HepG2 (cell line): ENCODE results near the gene IFNLR1. TPM values are rescaled to one million over a fixed set of nuclear protein-coding genes. Genes with fewer than 3 reads are reported as not detected.

Experiments
- ATAC-seq: fragments of 200-7000 bp; cut with Tn5 transposase; 3 replicates; pipeline ENCODE4 v1.9.1; 2020; ENCODE audit warnings: mild to moderate bottlenecking, moderate library complexity
- BruUV-seq: library from RNA; stranded (reverse); fragments of 400-500 nt; replicated peaks from 2 replicates; lab custom pipeline; 2021; lab: Mats Ljungman, UMichigan
- CTCF ChIA-PET: fragments of 300-600 bp; formaldehyde crosslinking; extraction: SDS; loops from one replicate; lab custom pipeline; 2021; ENCODE audit warnings: low total read pairs, inconsistent platforms, low intra/inter-chr PET ratio; lab: Yijun Ruan, JAX
- POLR2A ChIA-PET: fragments of 350-600 bp; sonication (Branson Sonifier 250); formaldehyde crosslinking; loops from one replicate; lab custom pipeline; 2020; ENCODE audit warnings: antibody characterized with exemption, inconsistent platforms; lab: Yijun Ruan, JAX
- DNase-seq: peaks from one replicate; pipeline ENCODE4 v3.0.0-alpha.2; 2015; ENCODE audit warnings: low spot score
- FAIRE-seq: peaks from 3 replicates; lab custom pipeline; 2011; peaks lifted over from hg19 to GRCh38; lab: Jason Lieb, UNC
- H2AFZ ChIP-seq: one replicate; pipeline ENCODE4 v1.6.1; 2011; ENCODE audit warnings: low read length, inconsistent platforms
- H3K27ac ChIP-seq: fragments of 300-600 bp; 3 replicates; pipeline ENCODE4 v1.8.0; 2011; ENCODE audit warnings: mixed run types, mild to moderate bottlenecking, mixed read lengths, low read length, inconsistent platforms; ENCODE audit not compliant: insufficient read depth; ENCODE audit errors: extremely low read length
- H3K27me3 ChIP-seq, 2 experiments: fragments of 200-600 bp in 1 of 2; 2 replicates in 1 of 2; 3 replicates in 1 of 2; pipeline versions ENCODE4 v1.6.0 to v1.8.0; 2011; ENCODE audit warnings: low read length in 2 of 2, mild to moderate bottlenecking in 2 of 2, moderate library complexity in 2 of 2, inconsistent platforms in 1 of 2; ENCODE audit not compliant: insufficient read depth in 2 of 2, control insufficient read depth in 1 of 2
- H3K36me3 ChIP-seq, 2 experiments: fragments of 200-600 bp in 1 of 2; replicated peaks in 1 of 2; 2 replicates in 1 of 2; 3 replicates in 1 of 2; pipeline versions ENCODE4 v1.5.1 to v1.8.0; 2011; ENCODE audit warnings: low read length in 2 of 2, inconsistent platforms in 1 of 2; ENCODE audit not compliant: insufficient read depth in 2 of 2, control insufficient read depth in 1 of 2
- H3K4me1 ChIP-seq: 2 replicates; pipeline ENCODE4 v1.5.1; 2012; ENCODE audit warnings: low read length, inconsistent platforms; ENCODE audit not compliant: insufficient read depth
- H3K4me2 ChIP-seq: 2 replicates; pipeline ENCODE4 v1.6.0; 2011; ENCODE audit warnings: low read depth, low read length, inconsistent platforms
- H3K4me3 ChIP-seq, 3 experiments: fragments of 200-600 bp in 1 of 3; sonication (generic), shearing (Covaris generic) in 1 of 3; replicated peaks in 1 of 3; 2 replicates each; pipeline ENCODE4 v1.5.1; 2011 to 2016; ENCODE audit warnings: low read length in 3 of 3, inconsistent platforms in 2 of 3, low read depth in 2 of 3, mild to moderate bottlenecking in 2 of 3, control low read depth in 1 of 3, mixed read lengths in 1 of 3; ENCODE audit not compliant: insufficient read depth in 1 of 3
- H3K79me2 ChIP-seq: one replicate; pipeline ENCODE4 v1.6.1; 2011; ENCODE audit warnings: low read length, inconsistent platforms; ENCODE audit not compliant: insufficient read depth
- H3K9ac ChIP-seq: 2 replicates; pipeline ENCODE4 v1.6.0; 2011; ENCODE audit warnings: mild to moderate bottlenecking, low read depth, low read length, inconsistent platforms; ENCODE audit not compliant: insufficient read depth
- H3K9me3 ChIP-seq: 2 replicates; pipeline ENCODE4 v1.5.1; 2012; ENCODE audit warnings: mild to moderate bottlenecking, low read length
- H4K20me1 ChIP-seq: 2 replicates; pipeline ENCODE4 v1.6.0; 2011; ENCODE audit warnings: inconsistent platforms, mild to moderate bottlenecking, low read length, moderate library complexity; ENCODE audit not compliant: insufficient read depth
- AGO2 ChIP-seq: fragments of 200-400 bp; formaldehyde crosslinking; optimal IDR thresholded peaks from 2 replicates; pipeline ENCODE3; 2017; ENCODE audit warnings: mild to moderate bottlenecking, low read depth, low read length, moderate library complexity
- JUN ChIP-seq: sonication (generic); formaldehyde crosslinking; IDR thresholded peaks from 2 replicates; pipeline ENCODE4 v1.4.0; 2020; ENCODE audit warnings: mild to moderate bottlenecking, missing genetic modification reagents
- KLF13 ChIP-seq: sonication (generic); formaldehyde crosslinking; IDR thresholded peaks from 2 replicates; pipeline ENCODE4 v1.4.0; 2020; ENCODE audit warnings: mild to moderate bottlenecking, missing genetic modification reagents
- NFKBIZ ChIP-seq: IDR thresholded peaks from 2 replicates; pipeline ENCODE4 v1.6.1; 2018; ENCODE audit warnings: missing genetic modification reagents, missing compliant biosample characterization
- RAD21 ChIP-seq: fragments of 450-650 bp; formaldehyde crosslinking; IDR thresholded peaks from 2 replicates; pipeline ENCODE4 v1.5.0; 2020; ENCODE audit warnings: mild to moderate bottlenecking
- SALL1 ChIP-seq: sonication (generic); formaldehyde crosslinking; IDR thresholded peaks from 2 replicates; pipeline ENCODE4 v1.8.0; 2022; ENCODE audit warnings: mild to moderate bottlenecking, missing genetic modification reagents
- SETDB1 ChIP-seq: sonication (generic); formaldehyde crosslinking; IDR thresholded peaks from 2 replicates; pipeline ENCODE4 v1.5.1; 2020; ENCODE audit warnings: missing genetic modification reagents, mild to moderate bottlenecking, borderline replicate concordance
- SMAD1 ChIP-seq: sonication (generic); formaldehyde crosslinking; IDR thresholded peaks from 2 replicates; pipeline ENCODE4 v1.4.0; 2020; ENCODE audit warnings: missing genetic modification reagents, low read depth, mild to moderate bottlenecking, borderline replicate concordance
- SMAD3 ChIP-seq: sonication (generic); formaldehyde crosslinking; IDR thresholded peaks from 2 replicates; pipeline ENCODE4 v1.4.0; 2020; ENCODE audit warnings: missing genetic modification reagents
- SMYD3 ChIP-seq: sonication (generic); formaldehyde crosslinking; IDR thresholded peaks from 2 replicates; pipeline ENCODE4 v1.8.1; 2023; ENCODE audit warnings: mild to moderate bottlenecking, missing genetic modification reagents
- ZBTB1 ChIP-seq: sonication (generic); formaldehyde crosslinking; IDR thresholded peaks from 2 replicates; pipeline ENCODE4 v1.4.0; 2020; ENCODE audit warnings: missing genetic modification reagents, borderline replicate concordance
- ZIK1 ChIP-seq: sonication (generic); formaldehyde crosslinking; IDR thresholded peaks from 2 replicates; pipeline ENCODE4 v1.5.0; 2020; ENCODE audit warnings: mild to moderate bottlenecking, low read depth, missing genetic modification reagents, borderline replicate concordance
- ZNF12 ChIP-seq: sonication (generic); formaldehyde crosslinking; IDR thresholded peaks from 2 replicates; pipeline ENCODE4 v1.5.0; 2020; ENCODE audit warnings: missing genetic modification reagents
- ZNF17 ChIP-seq: sonication (generic); formaldehyde crosslinking; IDR thresholded peaks from 2 replicates; pipeline ENCODE4 v1.5.0; 2020; ENCODE audit warnings: mild to moderate bottlenecking, missing genetic modification reagents
- ZNF230 ChIP-seq: sonication (generic); formaldehyde crosslinking; IDR thresholded peaks from 2 replicates; pipeline ENCODE4 v1.4.0; 2020; ENCODE audit warnings: mild to moderate bottlenecking, missing genetic modification reagents
- ZNF264 ChIP-seq: sonication (generic); formaldehyde crosslinking; IDR thresholded peaks from 2 replicates; pipeline ENCODE4 v1.4.0; 2020; ENCODE audit warnings: missing genetic modification reagents
- ZNF383 ChIP-seq: sonication (generic); formaldehyde crosslinking; IDR thresholded peaks from 2 replicates; pipeline ENCODE4 v1.4.0; 2020; ENCODE audit warnings: missing genetic modification reagents, mild to moderate bottlenecking, borderline replicate concordance
- ZNF703 ChIP-seq: sonication (generic); formaldehyde crosslinking; IDR thresholded peaks from 2 replicates; pipeline ENCODE4 v1.5.1; 2020; ENCODE audit warnings: missing genetic modification reagents, mild to moderate bottlenecking, moderate library complexity, borderline replicate concordance
- WGBS: methylation state at CpG from one replicate; pipeline ENCODE4 v1.1.6; 2017; ENCODE audit warnings: low lambda C conversion rate; 5-methylcytosine and 5-hydroxymethylcytosine counted together
- in situ Hi-C: cut with HindIII; loops from 2 replicates; pipeline ENCODE4 v1.10.0; 2017; ENCODE audit warnings: low pct_unique_long_range_greater_than_20kb; ENCODE audit not compliant: extremely low pct_ligation_motif_present
- intact Hi-C: fragments of 100-400 bp; cut with micrococcal nuclease; formaldehyde crosslinking; loops from one replicate; pipeline ENCODE4 v1.10.0; 2022; ENCODE audit not compliant: unreplicated experiment
- polyA plus RNA-seq, 8 experiments: library from polyadenylated mRNA; depleted of rRNA in 3 of 8; stranded (reverse) in 7 of 8; unstranded in 1 of 8; fragments of >200 nt; fragmentation: Illumina TruSeq in 4 of 8; extraction: Trizol in 4 of 8; gene quantifications; 2 replicates each; pipeline versions ENCODE4 v1.2.1 to v1.2.3, GENCODE V29; 2011 to 2016; ENCODE audit warnings: low read depth in 4 of 8, missing spikeins in 1 of 8, mixed read lengths in 1 of 8; ENCODE audit not compliant: insufficient read depth in 1 of 8
- total RNA-seq, 5 experiments: library from RNA; depleted of rRNA; stranded (reverse); fragments of >200 nt; fragmentation: Illumina TruSeq; extraction: Trizol; gene quantifications; 2 replicates each; pipeline ENCODE4 v1.2.3, GENCODE V29; 2016; ENCODE audit warnings: low read depth in 1 of 5
- TF ChIP-seq, protein P1 (sequence below), 2 experiments: fragments of 450-650 bp in 1 of 2; sonication (generic) in 1 of 2; formaldehyde crosslinking; IDR thresholded peaks; 2 replicates each; pipeline versions ENCODE4 v1.5.0 to v1.8.0; 2020 to 2022; ENCODE audit warnings: mild to moderate bottlenecking in 1 of 2, missing genetic modification reagents in 1 of 2
- TF ChIP-seq, protein P2 (sequence below): sonication (generic); formaldehyde crosslinking; IDR thresholded peaks from 2 replicates; pipeline ENCODE4 v1.4.0; 2020; ENCODE audit warnings: mild to moderate bottlenecking, missing genetic modification reagents, borderline replicate concordance
- TF ChIP-seq, protein P3 (sequence below): sonication (generic); formaldehyde crosslinking; IDR thresholded peaks from 2 replicates; pipeline ENCODE4 v1.4.0; 2020; ENCODE audit warnings: mild to moderate bottlenecking, missing genetic modification reagents

The IFNLR1 gene
- total and polyA plus RNA-seq, 2 of the 13 experiments (the other 11 are each of a cell fraction or from before 2014, with no cell fraction given): 3.8 to 8.5 TPM

DNA sequence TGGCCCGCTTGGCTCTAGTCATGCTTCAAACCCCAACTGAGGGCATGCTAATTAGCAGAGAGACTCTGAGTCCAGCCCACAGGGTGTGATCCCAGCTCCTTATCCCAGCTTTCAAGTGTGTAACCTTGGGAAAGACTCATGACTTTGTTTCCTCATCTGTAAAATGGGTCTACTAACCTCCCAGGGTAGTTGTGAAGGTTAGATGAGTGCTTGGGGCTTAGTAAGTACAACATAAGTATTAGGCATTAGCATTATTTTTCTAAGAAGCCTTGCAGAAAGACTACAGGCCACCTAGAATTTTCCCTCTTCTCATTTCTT lies 78.0 kb downstream of the IFNLR1 start:
- peak overlapping the region in 2 of 3 experiments; percentile 63 to 82; a peak in 5 of 6 replicates for H3K4me3 ChIP-seq
- ChIA-PET CTCF (no interaction called here), POLR2A (interaction anchor here (1.2 to 3.6 kb wide), 3 partner anchors 10 to 88 kb away, joined by 6 to 44 read pairs (median 10); partner anchors contain the start of gene IL22RA1)
- H2AFZ ChIP-seq: no peak overlapping the region
- peak overlapping the region; percentile 70 for H3K27ac ChIP-seq
- FAIRE-seq: no peak
- intact Hi-C loops: no loop called here
- H4K20me1 ChIP-seq: no peaks in the 10 kb centered on the region
- H3K9ac ChIP-seq: peak overlapping the region; percentile 73
- no peak for DNase-seq
- in situ Hi-C loops: loop anchor here (5.0 kb wide), 1 partner anchor 37 kb away; no protein-coding TSS in a partner anchor
- no peaks in the 10 kb centered on the region; a peak in 1 of 5 replicates for H3K36me3 ChIP-seq
- H3K4me2 ChIP-seq: peak overlapping the region; percentile 96
- H3K79me2 ChIP-seq: peaks cover 6% of the 10 kb centered on the region
- no peaks in the 10 kb centered on the region for H3K9me3 ChIP-seq
- peaks cover 0 to 1% of the 10 kb centered on the region in 2 experiments; a peak in 1 of 5 replicates for H3K27me3 ChIP-seq
- WGBS: 30% methylated on average over 1 of the region's 1 CpG
- ATAC-seq: no peak
- no TSS peak for BruUV-seq
- H3K4me1 ChIP-seq: peaks cover 92% of the 10 kb centered on the region
- TF ChIP-seq SMYD3 (CRISPR knock-in tag): no peak
- TF ChIP-seq SMAD1 (CRISPR knock-in tag): no peak
- TF ChIP-seq ZNF264 (CRISPR knock-in tag): no peak
- no peak for TF ChIP-seq ZNF703 (CRISPR knock-in tag)
- TF ChIP-seq ZIK1 (CRISPR knock-in tag): no peak
- no peak for TF ChIP-seq SMAD3 (CRISPR knock-in tag)
- TF ChIP-seq ZBTB1 (CRISPR knock-in tag): no peak
- TF ChIP-seq SETDB1 (CRISPR knock-in tag): no peak
- TF ChIP-seq SALL1 (CRISPR knock-in tag): no peak
- TF ChIP-seq, protein P1, sequence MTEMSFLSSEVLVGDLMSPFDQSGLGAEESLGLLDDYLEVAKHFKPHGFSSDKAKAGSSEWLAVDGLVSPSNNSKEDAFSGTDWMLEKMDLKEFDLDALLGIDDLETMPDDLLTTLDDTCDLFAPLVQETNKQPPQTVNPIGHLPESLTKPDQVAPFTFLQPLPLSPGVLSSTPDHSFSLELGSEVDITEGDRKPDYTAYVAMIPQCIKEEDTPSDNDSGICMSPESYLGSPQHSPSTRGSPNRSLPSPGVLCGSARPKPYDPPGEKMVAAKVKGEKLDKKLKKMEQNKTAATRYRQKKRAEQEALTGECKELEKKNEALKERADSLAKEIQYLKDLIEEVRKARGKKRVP (CRISPR knock-in tag; IDR thresholded peaks at IDR 0.05): no peak
- TF ChIP-seq KLF13: no peak
- TF ChIP-seq ZNF230 (CRISPR knock-in tag): no peak
- no peak for TF ChIP-seq NFKBIZ
- no peak for TF ChIP-seq ZNF383 (CRISPR knock-in tag)
- TF ChIP-seq ZNF12 (CRISPR knock-in tag): 0 out of 2 replicates have a peak, but pooled peaks have one; percentile 1
- TF ChIP-seq RAD21 (CRISPR knock-in tag): no peak
- no peak for TF ChIP-seq ZNF17 (CRISPR knock-in tag)
- TF ChIP-seq, protein P2, sequence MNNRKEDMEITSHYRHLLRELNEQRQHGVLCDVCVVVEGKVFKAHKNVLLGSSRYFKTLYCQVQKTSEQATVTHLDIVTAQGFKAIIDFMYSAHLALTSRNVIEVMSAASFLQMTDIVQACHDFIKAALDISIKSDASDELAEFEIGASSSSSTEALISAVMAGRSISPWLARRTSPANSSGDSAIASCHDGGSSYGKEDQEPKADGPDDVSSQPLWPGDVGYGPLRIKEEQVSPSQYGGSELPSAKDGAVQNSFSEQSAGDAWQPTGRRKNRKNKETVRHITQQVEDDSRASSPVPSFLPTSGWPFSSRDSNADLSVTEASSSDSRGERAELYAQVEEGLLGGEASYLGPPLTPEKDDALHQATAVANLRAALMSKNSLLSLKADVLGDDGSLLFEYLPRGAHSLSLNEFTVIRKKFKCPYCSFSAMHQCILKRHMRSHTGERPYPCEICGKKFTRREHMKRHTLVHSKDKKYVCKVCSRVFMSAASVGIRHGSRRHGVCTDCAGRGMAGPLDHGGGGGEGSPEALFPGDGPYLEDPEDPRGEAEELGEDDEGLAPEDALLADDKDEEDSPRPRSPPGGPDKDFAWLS: no peak
- TF ChIP-seq AGO2: no peak
- TF ChIP-seq, protein P3, sequence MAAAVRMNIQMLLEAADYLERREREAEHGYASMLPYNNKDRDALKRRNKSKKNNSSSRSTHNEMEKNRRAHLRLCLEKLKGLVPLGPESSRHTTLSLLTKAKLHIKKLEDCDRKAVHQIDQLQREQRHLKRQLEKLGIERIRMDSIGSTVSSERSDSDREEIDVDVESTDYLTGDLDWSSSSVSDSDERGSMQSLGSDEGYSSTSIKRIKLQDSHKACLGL (CRISPR knock-in tag): no peak
- no peak for TF ChIP-seq JUN (CRISPR knock-in tag)
